Adrenal gland (tissue), 12 donors: ENCODE data around the gene HIPK4. TPM values are rescaled to one million over a fixed set of nuclear protein-coding genes. Genes with fewer than 3 reads are reported as not detected.
"Not testable (repeated sequence)": the region's sequence is repeated elsewhere in the genome, so short reads cannot be mapped to it uniquely, and the experiment has no call there.

Experiments used
- DNase-seq, 7 donors: peaks; one replicate each; pipeline ENCODE4 v3.0.0-alpha.2; 2019 to 2020
- H3K27ac ChIP-seq, 5 donors: fragments of 200-600 bp; sonication (generic) in 4 of 5; 1 replicate in 3 of 5; 2 replicates in 2 of 5; pipeline versions ENCODE4 v1.5.1 to v1.8.0; 2016 to 2020; ENCODE audit warnings: mild to moderate bottlenecking in 1 of 5
- H3K27me3 ChIP-seq: fragments of 200-600 bp; 2 replicates; pipeline ENCODE4 v1.8.0; 2021
- H3K36me3 ChIP-seq, 2 donors: fragments of 200-600 bp; replicated peaks in 1 of 2; 1 replicate in 1 of 2; 2 replicates in 1 of 2; pipeline versions ENCODE4 v1.5.1 to v1.8.0; 2018 to 2022
- H3K4me1 ChIP-seq, 2 donors: fragments of 200-600 bp; replicated peaks in 1 of 2; 1 replicate in 1 of 2; 2 replicates in 1 of 2; pipeline versions ENCODE4 v1.5.1 to v1.8.0; 2018 to 2021
- H3K4me3 ChIP-seq, 4 donors: fragments of 200-600 bp; sonication (generic) in 3 of 4; one replicate each; pipeline ENCODE4 v1.5.1; 2016 to 2018
- H3K9me3 ChIP-seq, 3 donors: fragments of 200-600 bp; sonication (generic) in 1 of 3; replicated peaks in 1 of 3; 1 replicate in 2 of 3; 2 replicates in 1 of 3; pipeline versions ENCODE4 v1.5.1 to v1.8.0; 2016 to 2021
- POLR2A ChIP-seq, 2 donors: fragments of 450-650 bp; IDR thresholded peaks; one replicate each; pipeline ENCODE4 v1.6.1; 2017; ENCODE audit warnings: antibody characterized with exemption in 2 of 2, mild to moderate bottlenecking in 2 of 2, moderate library complexity in 1 of 2
- WGBS, 4 donors: extraction: QIAGEN DNeasy Blood & Tissue Kit in 2 of 4; methylation state at CpG; one replicate each; pipeline versions ENCODE4 v1.1.5 to v1.1.7; 2013 to 2017; 5-methylcytosine and 5-hydroxymethylcytosine counted together
- intact Hi-C, 2 donors: fragments of 100-400 bp; cut with DNase I; formaldehyde crosslinking; loops; one replicate each; pipeline versions ENCODE4 v1.14.1 to v1.15.0; 2022 to 2023
- polyA plus RNA-seq, 3 donors: library from polyadenylated mRNA; stranded (reverse); fragments of 200-250 nt in 2 of 3; fragments of 350-450 nt in 1 of 3; fragmentation: Illumina TruSeq in 1 of 3; extraction: RNeasy Lipid Tissue Mini Kit (QIAGEN cat#74804) in 1 of 3; gene quantifications; one replicate each; pipeline ENCODE4 v1.2.3, GENCODE V29; 2013 to 2014
- total RNA-seq, 9 donors: library from RNA; depleted of rRNA in 4 of 9; stranded (reverse); fragments of >200 nt in 4 of 9; fragments of 120-200 nt in 1 of 9; fragmentation: NEBNext Ultra II Directional in 1 of 9; extraction: Animal tissue kit (Norgen Biotek cat#: 25700) in 1 of 9; gene quantifications; one replicate each; pipeline versions ENCODE4 v1.1.0 to v1.2.4, GENCODE V29; 2013 to 2023
- TF ChIP-seq, protein P1 (sequence below), 6 experiments: fragments of 450-650 bp in 4 of 6; fragments of 200-600 bp in 2 of 6; sonication (generic) in 1 of 6; IDR thresholded peaks; 1 replicate in 5 of 6; 2 replicates in 1 of 6; pipeline versions ENCODE4 v1.5.1 to v1.8.0; 2016 to 2021; ENCODE audit warnings: antibody characterized with exemption in 6 of 6, mild to moderate bottlenecking in 2 of 6, moderate library complexity in 1 of 6
- donor health status: healthy with polysubstance abuse.
- donor health status: Bipolar disorder and iron deficiency.
- donor health status: DM: yes; HTN: yes; CAD: no.
- donor health status: DM: no; HTN: no; CAD: no.
- donor health status: DM: no; HTN: no; CAD: no.
- donor health status: DM: yes; HTN: yes; CAD: no.

HIPK4 gene
- total and polyA plus RNA-seq, 12 donors, result 0.06 to 0.34 (median 0.20) TPM; not detected in 3

DNA sequence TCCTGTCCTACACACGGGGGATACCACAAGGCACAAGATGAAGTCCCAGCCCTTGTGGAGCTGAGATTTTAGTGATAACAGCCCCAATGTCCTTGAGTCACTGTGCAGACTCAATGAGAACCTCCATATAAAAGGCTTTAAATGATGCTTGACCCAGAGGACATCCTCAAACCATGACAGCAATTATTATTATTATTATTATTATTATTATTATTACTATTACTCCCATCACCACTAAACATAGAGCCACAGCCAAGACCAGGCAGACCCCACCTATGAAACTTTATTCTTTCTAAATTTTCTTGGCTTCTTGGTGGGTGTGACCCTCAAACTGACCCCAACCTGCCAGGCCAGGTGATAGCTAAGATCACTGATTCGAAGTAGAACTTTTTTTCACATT, 52.9 kb downstream of the HIPK4 start:
- no peak for DNase-seq
- Histone ChIP-seq H3K4me1 (peaks cover 8 to 9% of the 10 kb centered on the region in 2 donors), H3K27ac (no peak overlapping the region), H3K27me3 (no peaks in the 10 kb centered on the region), H3K36me3 (peaks cover 0 to 34% of the 10 kb centered on the region in 2 donors), H3K4me3 (no peak overlapping the region), H3K9me3 (no peaks in the 10 kb centered on the region)
- no peak for TF ChIP-seq POLR2A (IDR thresholded peaks at IDR 0.05)
- TF ChIP-seq, protein P1, sequence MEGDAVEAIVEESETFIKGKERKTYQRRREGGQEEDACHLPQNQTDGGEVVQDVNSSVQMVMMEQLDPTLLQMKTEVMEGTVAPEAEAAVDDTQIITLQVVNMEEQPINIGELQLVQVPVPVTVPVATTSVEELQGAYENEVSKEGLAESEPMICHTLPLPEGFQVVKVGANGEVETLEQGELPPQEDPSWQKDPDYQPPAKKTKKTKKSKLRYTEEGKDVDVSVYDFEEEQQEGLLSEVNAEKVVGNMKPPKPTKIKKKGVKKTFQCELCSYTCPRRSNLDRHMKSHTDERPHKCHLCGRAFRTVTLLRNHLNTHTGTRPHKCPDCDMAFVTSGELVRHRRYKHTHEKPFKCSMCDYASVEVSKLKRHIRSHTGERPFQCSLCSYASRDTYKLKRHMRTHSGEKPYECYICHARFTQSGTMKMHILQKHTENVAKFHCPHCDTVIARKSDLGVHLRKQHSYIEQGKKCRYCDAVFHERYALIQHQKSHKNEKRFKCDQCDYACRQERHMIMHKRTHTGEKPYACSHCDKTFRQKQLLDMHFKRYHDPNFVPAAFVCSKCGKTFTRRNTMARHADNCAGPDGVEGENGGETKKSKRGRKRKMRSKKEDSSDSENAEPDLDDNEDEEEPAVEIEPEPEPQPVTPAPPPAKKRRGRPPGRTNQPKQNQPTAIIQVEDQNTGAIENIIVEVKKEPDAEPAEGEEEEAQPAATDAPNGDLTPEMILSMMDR (IDR thresholded peaks at IDR 0.05), result no peak
- intact Hi-C loops, result no loop called here
- 73 to 78% (median 75%) methylated on average over 2 of the region's 2 CpGs for WGBS, 4 donors

DNA sequence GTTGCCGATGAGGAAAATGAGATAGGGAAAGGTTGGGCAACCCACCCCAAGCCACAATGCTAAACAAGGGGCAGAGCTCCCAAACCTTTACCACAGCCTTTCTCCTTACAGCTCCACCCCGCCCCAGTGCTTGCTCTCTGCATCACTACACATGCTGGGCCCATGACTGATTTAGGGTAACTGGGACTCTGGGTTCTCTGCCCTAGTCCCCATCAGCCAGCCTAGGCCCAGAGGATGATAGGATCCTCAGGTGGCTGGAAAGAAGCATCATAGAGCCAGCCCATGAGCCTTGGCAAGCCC, 53.4 kb downstream of the HIPK4 start:
- TF ChIP-seq POLR2A (IDR thresholded peaks at IDR 0.05), result no peak
- TF ChIP-seq, protein P1 (IDR thresholded peaks at IDR 0.05), result no peak
- intact Hi-C loops, result no loop called here
- H3K4me1 ChIP-seq, result peaks cover 3 to 4% of the 10 kb centered on the region in 2 donors
- H3K9me3 ChIP-seq, result no peaks in the 10 kb centered on the region
- H3K4me3 ChIP-seq, result no peak overlapping the region
- DNase-seq, result no peak
- no peak overlapping the region for H3K27ac ChIP-seq
- H3K27me3 ChIP-seq, result no peaks in the 10 kb centered on the region
- 86 to 100% (median 93%) methylated on average over 2 of the region's 2 CpGs for WGBS, 4 donors
- peaks cover 0 to 40% of the 10 kb centered on the region in 2 donors for H3K36me3 ChIP-seq

DNA sequence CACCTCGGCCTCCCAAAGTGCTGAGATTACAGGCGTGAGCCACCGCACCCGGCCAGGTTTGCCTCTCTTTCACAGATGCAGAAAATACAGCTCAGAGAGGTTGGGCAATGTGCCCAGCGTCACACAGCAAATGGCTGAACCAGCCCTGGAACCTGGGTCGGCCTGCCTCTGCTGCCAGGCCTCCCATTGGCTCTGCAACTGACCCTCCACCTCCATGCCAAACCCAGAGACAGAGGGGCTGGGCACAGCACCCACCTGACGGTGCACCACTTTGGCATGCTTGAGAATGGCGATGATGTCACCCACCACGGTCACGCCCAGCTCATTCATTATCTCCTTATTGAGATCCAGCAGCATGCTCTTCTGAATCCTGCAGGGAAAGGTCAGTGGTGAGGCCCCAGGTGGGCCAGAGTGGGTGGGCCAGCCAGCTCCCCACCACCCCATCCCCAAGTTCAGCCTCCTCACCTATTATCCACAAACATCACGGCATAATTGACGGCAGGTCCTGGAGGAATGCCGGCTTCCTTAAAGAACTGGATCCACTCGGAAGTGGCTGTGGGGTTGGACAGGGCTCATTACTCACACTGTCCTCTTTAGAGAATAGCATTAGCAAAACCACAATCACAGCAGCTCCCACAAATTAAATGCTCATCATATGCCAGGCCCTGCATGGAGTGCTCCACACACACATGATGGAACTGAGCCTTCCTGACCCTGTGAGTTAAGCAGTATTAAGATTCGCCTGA, 54.0 kb downstream of the HIPK4 start:
- no peaks in the 10 kb centered on the region for H3K4me1 ChIP-seq
- no peak overlapping the region for H3K27ac ChIP-seq
- peaks cover 0 to 45% of the 10 kb centered on the region in 2 donors for H3K36me3 ChIP-seq
- no peaks in the 10 kb centered on the region for H3K27me3 ChIP-seq
- no peak overlapping the region for H3K4me3 ChIP-seq
- 90 to 97% (median 94%) methylated on average over 12 to 15 of the region's 15 CpGs for WGBS, 4 donors
- intact Hi-C loops, result no loop called here
- no peak for TF ChIP-seq POLR2A (IDR thresholded peaks at IDR 0.05)
- TF ChIP-seq, protein P1 (IDR thresholded peaks at IDR 0.05), result no peak
- H3K9me3 ChIP-seq, result no peaks in the 10 kb centered on the region
- no peak for DNase-seq

DNA sequence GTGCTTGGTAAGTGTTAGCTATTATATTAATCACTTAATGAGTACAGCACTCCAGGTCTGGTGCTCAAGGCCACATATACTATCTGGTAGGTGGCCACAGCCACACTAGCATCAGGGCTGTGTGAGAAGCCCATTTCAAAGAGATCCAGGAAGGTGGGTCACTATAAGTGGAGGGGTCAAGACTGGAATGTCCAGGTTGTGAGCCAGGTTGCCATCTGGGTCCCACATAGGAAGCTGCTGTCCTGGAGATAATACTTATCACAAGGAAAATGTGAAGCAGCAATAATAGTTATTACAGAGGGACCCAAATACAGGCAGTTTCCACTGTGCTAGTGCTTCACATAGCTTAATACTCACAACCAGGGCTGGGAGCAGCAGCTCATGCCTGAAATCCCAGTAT, 54.9 kb downstream of the HIPK4 start:
- no peak for DNase-seq
- TF ChIP-seq, protein P1 (IDR thresholded peaks at IDR 0.05), result no peak
- no peak for TF ChIP-seq POLR2A (IDR thresholded peaks at IDR 0.05)
- intact Hi-C loops, result no loop called here

DNA sequence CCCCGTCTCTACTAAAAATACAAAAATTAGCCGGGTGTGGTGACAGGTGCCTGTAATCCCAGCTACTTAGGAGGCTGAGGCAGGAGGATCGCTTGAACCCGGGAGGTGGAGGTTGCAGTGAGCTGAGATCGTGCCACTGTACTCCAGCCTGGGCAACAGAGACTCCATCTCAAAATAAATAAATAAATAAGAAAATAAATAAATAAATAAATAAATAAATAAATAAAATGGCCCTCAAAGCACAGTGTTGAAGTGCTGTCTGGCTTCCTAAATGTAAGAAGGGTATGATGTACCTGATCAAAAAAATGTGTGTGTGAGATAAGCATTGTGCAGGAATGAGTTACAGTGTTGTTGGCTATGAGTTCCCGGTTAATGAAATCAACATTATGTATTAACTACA, 56.9 kb downstream of the HIPK4 start:
- intact Hi-C loops, DNase-seq, H3K9me3 ChIP-seq, H3K27ac ChIP-seq, H3K27me3 ChIP-seq, H3K4me1 ChIP-seq, H3K4me3 ChIP-seq: not testable (repeated sequence)
- WGBS, 4 donors, result 89 to 99% (median 95%) methylated on average over 6 of the region's 6 CpGs
- H3K36me3 ChIP-seq, result peaks cover 0 to 56% of the 10 kb centered on the region in 2 donors

More for the DNA sequence above, 54.9 kb downstream of the HIPK4 start:
- Histone ChIP-seq H3K4me3 (no peak overlapping the region), H3K27me3 (no peaks in the 10 kb centered on the region), H3K4me1 (no peaks in the 10 kb centered on the region), H3K9me3 (no peaks in the 10 kb centered on the region), H3K27ac (no peak overlapping the region), H3K36me3 (peaks cover 0 to 53% of the 10 kb centered on the region in 2 donors)
